HCT116 (cell line): ENCODE results near the gene LPCAT2.

ENCODE experiments used
- JUND ChIP-seq: IDR thresholded peaks from 2 replicates; pipeline ENCODE4 v1.6.1; 2012
- POLR2A ChIP-seq: IDR thresholded peaks from 2 replicates; pipeline ENCODE4 v1.7.0; 2011; ENCODE audit warnings: borderline replicate concordance; ENCODE audit not compliant: insufficient read depth, insufficient read length; ENCODE audit errors: extremely low read depth
- POLR2AphosphoS5 ChIP-seq: IDR thresholded peaks from 2 replicates; pipeline ENCODE4 v1.6.1; 2011; ENCODE audit warnings: mild to moderate bottlenecking, low read depth, low read length, moderate library complexity
- RAD21 ChIP-seq: IDR thresholded peaks from 2 replicates; pipeline ENCODE4 v1.6.1; 2012; ENCODE audit warnings: low read depth, mild to moderate bottlenecking
- REST ChIP-seq: IDR thresholded peaks from 2 replicates; pipeline ENCODE4 v1.6.1; 2012; ENCODE audit warnings: low read depth
- ZFX ChIP-seq: fragments of 450-650 bp; IDR thresholded peaks from 2 replicates; pipeline ENCODE4 v1.6.1; 2017

DNA sequence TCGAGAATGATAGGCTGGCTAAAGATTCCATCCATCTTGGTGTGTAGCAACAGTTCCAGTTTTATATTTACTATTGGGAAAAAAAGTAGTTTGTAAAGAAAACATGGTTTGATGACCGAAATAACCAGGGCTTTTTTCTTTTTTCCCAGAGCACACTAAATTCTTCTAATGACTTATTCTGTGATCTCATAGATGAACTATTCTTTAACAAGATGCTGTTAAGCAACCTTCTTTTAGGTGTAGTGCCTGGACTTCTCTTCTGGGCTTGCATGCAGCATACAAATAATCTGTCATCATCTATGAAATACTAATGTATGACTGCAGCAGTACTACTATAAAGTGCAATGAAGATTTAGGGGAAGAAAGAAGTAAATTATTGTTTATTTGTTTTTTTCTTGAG, 46.6 kb downstream of the LPCAT2 start:
- TF ChIP-seq POLR2A (no peak), REST (no peak), POLR2AphosphoS5 (no peak), ZFX (no peak), RAD21 (no peak), JUND (no peak)
